ENCODE measurements around the gene FTCD.

Gene FTCD

DNA sequence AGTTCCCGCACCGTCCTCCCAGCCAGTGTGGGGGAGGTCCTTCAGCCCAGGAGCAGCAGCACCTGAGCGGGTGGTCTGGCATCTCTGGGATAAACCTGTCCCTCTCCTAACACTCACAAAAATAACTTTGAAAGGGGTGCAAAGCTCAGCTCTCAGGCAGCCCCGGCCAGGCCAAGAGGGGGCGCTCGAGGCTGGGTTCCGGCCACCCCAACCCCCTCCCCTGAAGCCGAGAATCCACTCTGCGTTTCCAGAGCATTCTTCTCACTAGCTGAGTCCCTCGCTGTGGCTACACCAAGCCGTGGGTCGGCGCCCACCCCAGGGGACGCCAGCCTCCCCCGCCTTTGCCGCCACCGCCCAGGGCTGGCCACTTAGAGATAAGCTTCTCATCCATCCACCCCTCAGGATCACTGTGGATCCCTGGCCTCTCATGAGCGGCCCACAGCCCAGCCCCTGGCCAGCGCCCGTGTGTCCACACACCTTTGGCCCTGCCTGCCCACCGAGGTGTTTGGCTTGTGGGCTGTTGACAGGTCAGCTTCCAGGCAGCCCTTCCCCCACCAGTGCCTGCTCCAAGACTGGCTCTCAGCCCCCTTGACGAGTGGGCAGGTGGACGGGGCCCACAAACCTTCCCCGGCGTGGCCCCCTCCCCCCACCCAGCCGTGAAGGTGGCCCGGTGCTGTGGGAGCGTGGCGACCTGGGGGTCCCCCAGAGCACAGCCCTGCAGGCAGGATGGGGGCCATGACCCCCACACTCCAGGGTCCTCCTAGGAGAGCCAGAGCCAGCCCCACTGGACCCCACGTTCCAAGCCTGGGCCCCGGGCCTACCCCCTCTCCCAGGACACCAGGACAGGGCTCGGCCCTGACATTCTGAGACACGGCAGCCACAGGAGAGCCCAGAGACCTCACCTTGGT, 1.9 kb downstream of the FTCD start:
- H3K36me3 ChIP-seq (replicated peaks), result no peaks in the 10 kb centered on the region
- no peaks in the 10 kb centered on the region for H3K27me3 ChIP-seq (replicated peaks)
- TF ChIP-seq, protein P1, sequence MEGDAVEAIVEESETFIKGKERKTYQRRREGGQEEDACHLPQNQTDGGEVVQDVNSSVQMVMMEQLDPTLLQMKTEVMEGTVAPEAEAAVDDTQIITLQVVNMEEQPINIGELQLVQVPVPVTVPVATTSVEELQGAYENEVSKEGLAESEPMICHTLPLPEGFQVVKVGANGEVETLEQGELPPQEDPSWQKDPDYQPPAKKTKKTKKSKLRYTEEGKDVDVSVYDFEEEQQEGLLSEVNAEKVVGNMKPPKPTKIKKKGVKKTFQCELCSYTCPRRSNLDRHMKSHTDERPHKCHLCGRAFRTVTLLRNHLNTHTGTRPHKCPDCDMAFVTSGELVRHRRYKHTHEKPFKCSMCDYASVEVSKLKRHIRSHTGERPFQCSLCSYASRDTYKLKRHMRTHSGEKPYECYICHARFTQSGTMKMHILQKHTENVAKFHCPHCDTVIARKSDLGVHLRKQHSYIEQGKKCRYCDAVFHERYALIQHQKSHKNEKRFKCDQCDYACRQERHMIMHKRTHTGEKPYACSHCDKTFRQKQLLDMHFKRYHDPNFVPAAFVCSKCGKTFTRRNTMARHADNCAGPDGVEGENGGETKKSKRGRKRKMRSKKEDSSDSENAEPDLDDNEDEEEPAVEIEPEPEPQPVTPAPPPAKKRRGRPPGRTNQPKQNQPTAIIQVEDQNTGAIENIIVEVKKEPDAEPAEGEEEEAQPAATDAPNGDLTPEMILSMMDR (IDR thresholded peaks at IDR 0.05; ENCODE audit: low read depth, low read length, missing control alignments), result peak; percentile 91
- no peak overlapping the region for H3K27ac ChIP-seq
- no peak for DNase-seq
- in situ Hi-C loops (cut with HindIII; ENCODE audit: low pct_ligation_motif_present, low sequenced_read_pairs), result no loop called here
- H3K4me3 ChIP-seq (ENCODE audit: low read depth, low read length), result peak overlapping the region; percentile 15

DNA sequence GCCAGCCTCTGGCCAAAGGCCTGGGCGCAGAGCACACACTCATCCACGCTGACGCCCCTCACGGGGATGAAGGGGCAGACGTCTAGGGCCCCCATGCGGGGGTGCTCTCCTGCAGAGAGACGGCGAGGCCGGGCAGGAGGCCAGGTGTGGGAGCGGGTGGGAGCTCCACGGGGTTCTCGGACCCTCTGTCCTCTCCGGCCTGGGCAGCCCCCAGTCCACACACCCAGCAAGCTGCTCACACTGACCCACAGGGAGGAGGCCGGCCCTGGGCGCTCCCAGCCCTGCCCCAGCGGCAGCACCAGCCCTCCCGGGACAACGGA, 2.5 kb downstream of the FTCD start:
- Histone ChIP-seq H3K27ac (no peak overlapping the region), H3K4me3 (ENCODE audit: low read depth, low read length) (peak overlapping the region; percentile 15), H3K27me3 (replicated peaks) (no peaks in the 10 kb centered on the region), H3K36me3 (replicated peaks) (no peaks in the 10 kb centered on the region)
- in situ Hi-C loops (cut with HindIII; ENCODE audit: low pct_ligation_motif_present, low sequenced_read_pairs), result no loop called here
- no peak for DNase-seq
- TF ChIP-seq, protein P1 (IDR thresholded peaks at IDR 0.05; ENCODE audit: low read depth, low read length, missing control alignments), result no peak

DNA sequence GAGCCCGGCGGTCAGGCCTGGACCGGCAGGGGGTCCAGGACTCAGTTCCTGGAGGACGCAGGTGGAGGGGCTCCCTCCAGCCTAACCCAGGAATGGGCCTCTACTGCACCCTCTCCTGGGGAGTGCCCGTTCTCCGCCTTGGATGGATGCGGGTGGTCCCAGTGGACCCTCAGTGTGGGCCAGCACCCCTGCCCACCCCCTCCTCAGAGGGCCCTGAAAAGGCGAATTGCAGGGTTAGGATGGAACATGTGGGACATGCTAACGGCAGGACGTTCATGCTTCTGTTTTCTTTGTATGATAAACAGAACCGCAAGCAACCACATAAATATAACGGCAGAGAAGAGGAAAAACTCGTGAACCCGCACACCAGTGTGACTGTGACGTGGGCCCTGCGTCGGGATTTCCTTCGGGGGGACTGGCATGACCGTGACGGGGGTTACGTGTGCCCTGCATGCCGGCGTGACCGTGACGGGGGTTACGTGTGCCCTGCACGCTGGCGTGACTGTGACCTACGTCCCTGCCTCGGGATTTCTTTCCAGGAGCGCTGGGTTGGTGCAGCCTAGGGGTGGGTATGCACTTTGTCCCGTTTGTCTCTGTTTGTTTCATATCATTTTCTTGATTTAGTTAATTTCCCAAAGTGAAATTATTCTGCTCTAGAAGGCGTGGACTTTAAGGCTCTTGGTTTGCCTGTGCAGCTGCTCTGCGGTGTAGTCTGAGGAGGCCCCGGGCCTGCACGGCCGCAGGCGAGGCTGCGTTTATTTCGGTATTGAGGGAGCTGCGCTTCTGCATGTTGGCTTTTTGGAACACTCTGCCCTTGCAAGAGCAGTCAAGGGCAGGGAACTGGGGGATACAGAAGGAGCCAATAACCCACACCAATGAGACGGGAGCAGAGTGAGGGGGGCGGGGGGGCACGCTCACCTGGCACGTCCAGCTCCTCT, 3.1 kb downstream of the FTCD start:
- Histone ChIP-seq H3K27me3 (replicated peaks) (no peaks in the 10 kb centered on the region), H3K36me3 (replicated peaks) (no peaks in the 10 kb centered on the region), H3K4me3 (ENCODE audit: low read depth, low read length) (no peak overlapping the region), H3K27ac (no peak overlapping the region)
- TF ChIP-seq, protein P1 (IDR thresholded peaks at IDR 0.05; ENCODE audit: low read depth, low read length, missing control alignments), result no peak
- in situ Hi-C loops (cut with HindIII; ENCODE audit: low pct_ligation_motif_present, low sequenced_read_pairs), result no loop called here
- no peak for DNase-seq

GRCh38 chr21:46151261-46151988, 4.0 kb downstream of the FTCD start:
- in situ Hi-C loops (cut with HindIII; ENCODE audit: low pct_ligation_motif_present, low sequenced_read_pairs), result no loop called here

DNA sequence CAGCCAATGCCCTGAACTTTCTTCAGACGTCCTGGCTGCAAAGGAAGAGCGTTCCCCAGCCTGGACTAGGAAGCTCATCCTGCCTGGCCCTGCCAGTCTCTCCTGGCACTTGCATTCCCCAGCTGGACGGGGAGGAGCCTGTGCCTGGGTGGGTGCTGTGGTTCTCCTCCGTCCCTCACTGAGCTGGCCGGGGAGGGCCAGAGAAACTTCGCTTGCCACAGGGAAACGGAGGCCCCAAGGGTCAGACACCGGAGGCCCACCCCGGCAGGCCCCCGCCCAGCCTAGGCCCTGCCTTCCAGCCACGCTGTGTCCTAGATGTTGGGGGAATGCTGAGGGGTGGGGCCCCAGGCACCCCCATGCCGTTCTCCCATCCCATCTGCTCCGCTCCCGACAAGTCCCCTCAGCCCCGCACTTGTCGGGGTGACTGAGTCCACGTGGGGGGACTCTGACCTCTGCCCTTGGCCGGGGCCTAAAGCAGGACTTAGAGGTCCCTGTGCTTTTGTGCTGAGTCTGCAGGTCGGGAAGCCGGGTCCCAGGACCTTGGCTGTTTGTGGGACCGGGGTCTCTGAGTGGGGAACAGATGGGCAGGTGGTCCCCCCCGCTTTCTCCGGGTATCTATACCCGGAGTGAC, 4.8 kb downstream of the FTCD start:
- Histone ChIP-seq H3K4me3 (ENCODE audit: low read depth, low read length) (no peak overlapping the region), H3K27me3 (replicated peaks) (no peaks in the 10 kb centered on the region), H3K36me3 (replicated peaks) (no peaks in the 10 kb centered on the region), H3K27ac (no peak overlapping the region)
- DNase-seq, result no peak
- in situ Hi-C loops (cut with HindIII; ENCODE audit: low pct_ligation_motif_present, low sequenced_read_pairs), result no loop called here
- TF ChIP-seq, protein P1 (IDR thresholded peaks at IDR 0.05; ENCODE audit: low read depth, low read length, missing control alignments), result no peak

More at GRCh38 chr21:46151261-46151988, 4.0 kb downstream of the FTCD start:
- H3K27me3 ChIP-seq (replicated peaks), result no peaks in the 10 kb centered on the region
- no peak overlapping the region for H3K4me3 ChIP-seq (ENCODE audit: low read depth, low read length)
- DNase-seq, result no peak
- TF ChIP-seq, protein P1 (IDR thresholded peaks at IDR 0.05; ENCODE audit: low read depth, low read length, missing control alignments), result no peak
- no peaks in the 10 kb centered on the region for H3K36me3 ChIP-seq (replicated peaks)
- H3K27ac ChIP-seq, result no peak overlapping the region
